ENCODE data around the gene ZNF232.
"Not testable (repeated sequence)": the region's sequence is repeated elsewhere in the genome, so short reads cannot be mapped to it uniquely, and the experiment has no call there.

The ZNF232 gene

DNA sequence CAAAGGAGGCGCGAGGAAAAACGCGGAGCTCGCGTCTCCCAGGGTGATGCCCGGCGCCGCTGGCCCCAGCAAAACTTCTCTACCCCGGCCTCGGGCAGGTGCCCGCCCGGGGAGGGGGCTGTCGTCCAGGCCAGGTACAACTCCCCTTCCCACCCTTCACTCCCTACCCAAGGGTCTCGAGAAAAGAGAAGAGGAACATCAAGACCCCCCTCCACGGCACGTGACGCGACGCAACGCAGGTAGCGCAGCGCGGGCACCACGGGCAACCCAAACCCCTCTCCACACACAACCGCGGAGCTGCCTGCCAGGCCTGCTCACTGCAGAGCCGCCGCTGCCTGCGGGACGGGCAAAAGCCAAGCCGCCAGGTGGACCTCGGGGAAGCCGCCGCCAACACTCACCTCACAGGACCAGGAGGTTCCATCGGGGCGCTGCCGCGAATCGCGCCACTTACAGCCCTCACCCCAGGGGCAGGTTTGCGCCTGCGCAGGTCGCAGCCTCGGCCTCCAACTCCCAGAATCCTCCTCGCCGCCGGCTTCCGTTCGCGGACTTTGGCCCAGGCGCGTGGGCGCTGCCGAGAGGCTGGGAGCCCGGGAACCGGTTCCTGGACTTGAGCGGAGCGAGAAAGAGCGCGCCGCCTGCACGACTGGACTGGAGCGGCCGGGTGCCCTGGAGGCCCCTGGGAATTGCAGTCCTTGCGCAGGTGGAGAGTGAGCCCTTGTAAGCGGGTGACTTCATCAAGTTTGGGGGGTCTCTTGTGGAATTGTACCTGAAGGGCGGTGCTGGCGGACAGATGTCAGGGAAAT, at the start of gene ZNF232:
Gene ZNF232 (minus strand): TSS at position 477 of the 803 bp plus-strand sequence. CDS start 56 bp downstream, at position 421.
- peak; percentile 92 for DNase-seq (ENCODE audit: low spot score)

DNA sequence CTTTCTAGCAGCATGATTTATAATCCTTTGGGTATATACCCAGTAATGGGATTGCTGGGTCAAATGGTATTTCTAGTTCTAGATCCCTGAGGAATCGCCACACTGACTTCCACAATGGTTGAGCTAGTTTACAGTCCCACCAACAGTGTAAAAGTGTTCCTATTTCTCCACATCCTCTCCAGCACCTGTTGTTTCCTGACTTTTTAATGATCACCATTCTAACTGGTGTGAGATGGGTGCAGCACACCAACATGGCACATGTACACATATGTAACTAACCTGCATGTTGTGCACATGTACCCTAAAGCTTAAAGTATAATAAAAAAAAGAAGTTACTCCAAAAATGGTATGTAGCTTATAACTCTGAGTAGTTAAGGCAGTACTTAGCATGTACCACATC, 49.0 kb upstream of the ZNF232 start:
- not testable (repeated sequence) for DNase-seq (ENCODE audit: low spot score)

- not testable (repeated sequence) for DNase-seq (ENCODE audit: low spot score)
Observed at GRCh38 chr17:5146122-5146521, 34.4 kb upstream of the ZNF232 start.

GRCh38 chr17:5142877-5143276, 31.2 kb upstream of the ZNF232 start:
- not testable (repeated sequence) for DNase-seq (ENCODE audit: low spot score)

DNA sequence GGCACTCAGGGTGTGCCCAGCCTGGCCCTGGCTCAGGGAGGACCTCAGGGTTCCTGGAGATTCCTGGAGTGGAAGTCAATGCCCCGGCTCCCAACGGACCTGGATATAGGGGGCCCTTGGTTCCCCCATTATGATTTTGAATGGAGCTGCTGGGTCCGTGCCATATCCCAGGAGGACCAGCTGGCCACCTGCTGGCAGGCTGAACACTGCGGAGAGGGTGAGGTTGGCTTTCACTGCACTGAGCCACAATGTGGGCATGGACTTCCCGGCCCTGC, 27.7 kb upstream of the ZNF232 start:
- DNase-seq (ENCODE audit: low spot score) = no peak

- DNase-seq (ENCODE audit: low spot score) = no peak
Observed at GRCh38 chr17:5138616-5139457, 27.2 kb upstream of the ZNF232 start.

DNA sequence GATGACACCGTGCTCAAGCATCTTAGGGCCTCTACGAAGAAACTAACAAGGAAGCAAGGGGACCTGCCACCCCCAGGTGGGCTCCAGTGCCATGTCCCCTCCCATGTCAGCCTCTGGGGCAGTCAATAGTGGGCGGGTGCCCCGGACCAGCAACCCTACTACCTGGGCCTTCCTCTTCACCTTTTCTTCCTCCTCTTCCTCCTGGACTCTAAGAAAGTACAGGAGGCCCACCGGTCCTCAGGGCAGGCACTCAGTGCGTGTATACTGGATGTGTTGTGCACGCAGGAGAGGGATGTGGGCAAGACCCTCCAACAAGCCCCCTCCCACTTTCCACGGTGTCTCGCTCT, 26.5 kb upstream of the ZNF232 start:
- not testable (repeated sequence) for DNase-seq (ENCODE audit: low spot score)

DNA sequence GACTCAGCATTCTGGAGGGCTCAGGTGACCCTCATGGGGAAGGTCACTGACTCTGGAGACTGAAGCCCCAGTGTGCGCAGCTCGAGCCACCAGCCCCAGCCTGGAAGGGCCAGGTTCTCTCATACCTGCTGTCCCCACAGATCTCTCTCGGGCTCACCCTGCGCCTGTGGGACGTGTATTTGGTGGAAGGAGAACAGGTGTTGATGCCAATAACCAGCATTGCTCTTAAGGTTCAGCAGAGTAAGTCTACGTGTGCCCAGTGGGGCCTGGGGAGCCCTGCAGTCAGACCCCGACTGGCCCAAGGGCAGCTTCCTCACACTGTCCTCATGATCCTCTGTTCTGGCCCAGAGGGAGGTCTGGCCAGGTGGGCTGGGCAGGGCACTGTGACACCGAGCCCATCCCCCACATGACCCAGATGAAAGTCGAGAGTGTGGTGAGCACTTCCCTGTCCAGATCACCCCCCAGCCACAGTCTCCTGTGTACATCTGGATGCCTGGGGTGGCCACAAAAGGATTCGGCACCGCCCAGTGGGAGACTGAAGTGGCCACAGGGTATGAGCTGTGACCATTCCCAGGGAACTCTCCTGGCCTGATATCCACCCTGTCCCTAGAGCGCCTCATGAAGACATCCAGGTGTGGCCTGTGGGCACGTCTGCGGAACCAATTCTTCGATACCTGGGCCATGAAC, 26.0 kb upstream of the ZNF232 start:
- not testable (repeated sequence) for DNase-seq (ENCODE audit: low spot score)

DNA sequence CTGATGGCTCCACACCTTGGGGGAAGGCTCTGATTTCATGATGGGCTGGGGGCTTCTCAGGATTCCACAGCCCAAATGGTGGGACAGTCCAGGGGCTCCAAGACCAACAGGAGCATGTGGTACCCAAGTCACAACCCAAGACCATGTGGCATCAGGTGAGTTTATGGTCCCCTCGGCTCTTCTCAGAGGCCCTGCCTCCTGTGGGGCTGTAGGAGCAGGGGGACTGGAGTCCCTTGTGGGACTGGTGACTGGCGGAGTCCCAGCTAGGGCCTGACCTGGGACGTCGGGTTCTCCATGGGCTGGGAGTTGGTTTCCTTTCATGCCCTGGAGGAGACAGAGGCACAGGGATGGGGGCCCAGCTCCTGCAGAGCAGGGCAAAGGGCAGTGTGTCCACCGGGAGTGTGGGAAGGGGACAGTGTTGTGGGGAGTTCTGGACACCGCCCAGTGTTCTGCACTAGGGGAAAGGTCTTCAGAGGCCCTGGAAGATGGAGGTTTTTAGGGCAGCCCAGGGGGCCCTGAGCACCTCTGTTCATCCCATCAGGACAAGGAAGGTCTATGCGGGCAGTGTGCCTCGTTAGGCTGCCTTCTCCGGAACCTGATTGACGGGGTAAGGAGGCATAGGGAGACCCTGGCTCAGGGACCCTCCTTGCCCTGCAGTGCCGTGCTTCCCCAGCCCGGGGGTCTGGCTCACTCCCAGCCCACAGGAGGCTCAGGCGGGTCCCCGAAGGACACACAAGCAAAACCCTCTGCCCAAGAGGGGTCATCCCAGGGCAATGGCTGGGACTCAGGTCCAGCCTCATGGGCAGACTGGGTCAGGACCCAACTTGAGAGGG, 25.1 kb upstream of the ZNF232 start:
- DNase-seq (ENCODE audit: low spot score) = not testable (repeated sequence)

DNA sequence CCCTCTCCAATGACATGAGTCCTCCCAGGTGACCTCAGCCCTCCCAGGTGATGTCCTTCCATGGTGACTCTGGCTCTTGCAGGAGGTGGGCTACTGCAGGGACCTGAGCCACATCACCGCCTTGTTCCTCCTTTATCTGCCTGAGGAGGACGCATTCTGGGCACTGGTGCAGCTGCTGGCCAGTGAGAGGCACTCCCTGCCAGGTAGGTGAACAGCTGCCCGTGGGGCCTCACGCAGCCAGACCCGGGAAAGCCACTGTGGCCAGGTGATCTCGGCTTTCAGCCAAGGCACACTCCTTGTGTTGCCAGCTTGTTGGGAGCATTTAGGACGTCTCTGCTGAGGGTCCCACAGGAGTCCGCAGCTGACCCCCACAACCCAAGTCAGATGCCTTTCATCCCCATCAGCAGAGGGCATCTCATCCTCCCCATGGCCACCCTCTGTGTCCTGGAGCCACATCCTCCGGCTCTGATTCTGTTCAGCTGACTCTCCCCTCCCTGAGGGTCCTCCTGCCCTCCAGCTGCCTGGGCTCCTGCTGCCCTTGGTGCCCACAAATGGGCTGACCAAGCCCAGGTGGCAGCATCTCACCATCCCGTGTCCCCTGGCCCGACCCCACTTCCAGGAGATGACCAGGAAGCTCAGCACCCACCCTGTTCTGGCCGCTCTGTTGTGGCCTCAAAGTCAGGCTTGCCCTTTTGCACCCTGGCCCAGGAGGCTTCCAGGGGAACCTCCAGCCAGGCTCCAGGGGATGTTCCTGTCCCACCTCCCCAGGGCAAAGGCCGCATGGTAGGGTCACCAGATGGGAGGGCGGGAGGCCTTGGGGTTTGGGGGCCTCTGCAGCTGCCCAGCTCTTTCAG, 24.3 kb upstream of the ZNF232 start:
- DNase-seq (ENCODE audit: low spot score) = no peak

DNA sequence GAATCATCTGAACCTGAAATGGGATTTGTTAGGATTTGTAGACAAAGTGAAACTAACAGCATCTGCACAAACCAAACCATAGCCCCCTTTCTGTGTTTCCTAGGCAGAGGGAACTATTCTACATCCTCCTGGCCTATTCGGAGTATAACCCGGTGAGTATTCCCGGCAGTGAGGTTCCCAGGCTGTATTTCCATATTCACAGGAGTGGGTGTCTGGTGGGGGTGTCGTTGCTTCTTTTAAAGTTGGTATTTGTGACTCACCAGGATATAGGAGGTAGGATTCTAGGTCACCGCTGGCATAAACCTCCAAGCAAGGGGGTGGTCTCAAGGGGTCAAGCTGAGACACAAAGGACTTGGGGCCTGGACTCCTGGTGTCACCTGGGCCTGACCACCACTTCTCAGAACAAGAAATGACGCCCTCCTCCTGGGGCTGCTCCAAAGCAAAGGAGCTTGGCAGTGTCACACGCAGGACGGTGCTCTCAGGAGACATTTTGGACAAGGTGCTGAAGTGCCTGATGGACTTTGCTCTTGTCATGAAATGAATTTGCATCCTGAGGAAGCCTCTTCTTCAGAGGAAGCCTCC, 23.5 kb upstream of the ZNF232 start:
- DNase-seq (ENCODE audit: low spot score) = not testable (repeated sequence)

- not testable (repeated sequence) for DNase-seq (ENCODE audit: low spot score)
Observed at GRCh38 chr17:5134571-5134970, 22.9 kb upstream of the ZNF232 start.

GRCh38 chr17:5133961-5134360, 22.3 kb upstream of the ZNF232 start:
- not testable (repeated sequence) for DNase-seq (ENCODE audit: low spot score)

- no peak for DNase-seq (ENCODE audit: low spot score)
Observed at GRCh38 chr17:5133311-5133710, 21.6 kb upstream of the ZNF232 start.

DNA sequence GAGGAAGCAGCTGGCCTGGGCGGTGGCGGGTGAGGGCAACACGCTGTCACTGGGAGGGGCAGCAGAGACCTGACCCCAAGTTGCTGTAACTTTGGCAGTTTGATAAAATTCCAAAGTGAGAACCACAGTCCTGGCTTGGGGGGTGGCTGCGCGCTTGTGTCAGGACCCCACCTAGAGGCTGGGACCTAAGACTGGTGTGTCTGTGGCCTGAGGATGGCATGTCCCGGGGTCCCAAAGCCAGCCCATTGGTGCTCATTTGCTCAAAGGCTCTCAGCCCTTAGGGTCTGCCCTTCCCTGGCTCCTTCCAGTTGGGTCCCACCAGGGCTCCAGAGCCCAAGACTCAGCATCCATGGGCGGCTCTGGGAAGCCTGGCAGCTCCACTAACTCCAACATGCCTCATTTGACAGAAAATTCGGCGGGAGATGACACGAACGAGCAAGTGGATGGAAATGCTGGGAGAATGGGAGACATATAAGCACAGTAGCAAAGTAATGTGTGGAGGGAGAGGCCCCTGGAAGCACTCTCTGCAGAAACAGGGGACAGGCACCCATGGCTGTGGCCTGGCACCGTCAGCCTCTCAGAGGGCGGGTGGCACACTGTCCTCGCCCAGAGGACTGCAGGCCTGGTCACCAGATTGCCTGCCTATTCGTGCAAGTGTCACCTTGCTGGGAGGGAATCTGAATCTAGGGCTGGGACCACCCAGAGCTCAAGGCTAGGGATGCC, 21.0 kb upstream of the ZNF232 start:
- DNase-seq (ENCODE audit: low spot score) = peak; percentile 41

DNA sequence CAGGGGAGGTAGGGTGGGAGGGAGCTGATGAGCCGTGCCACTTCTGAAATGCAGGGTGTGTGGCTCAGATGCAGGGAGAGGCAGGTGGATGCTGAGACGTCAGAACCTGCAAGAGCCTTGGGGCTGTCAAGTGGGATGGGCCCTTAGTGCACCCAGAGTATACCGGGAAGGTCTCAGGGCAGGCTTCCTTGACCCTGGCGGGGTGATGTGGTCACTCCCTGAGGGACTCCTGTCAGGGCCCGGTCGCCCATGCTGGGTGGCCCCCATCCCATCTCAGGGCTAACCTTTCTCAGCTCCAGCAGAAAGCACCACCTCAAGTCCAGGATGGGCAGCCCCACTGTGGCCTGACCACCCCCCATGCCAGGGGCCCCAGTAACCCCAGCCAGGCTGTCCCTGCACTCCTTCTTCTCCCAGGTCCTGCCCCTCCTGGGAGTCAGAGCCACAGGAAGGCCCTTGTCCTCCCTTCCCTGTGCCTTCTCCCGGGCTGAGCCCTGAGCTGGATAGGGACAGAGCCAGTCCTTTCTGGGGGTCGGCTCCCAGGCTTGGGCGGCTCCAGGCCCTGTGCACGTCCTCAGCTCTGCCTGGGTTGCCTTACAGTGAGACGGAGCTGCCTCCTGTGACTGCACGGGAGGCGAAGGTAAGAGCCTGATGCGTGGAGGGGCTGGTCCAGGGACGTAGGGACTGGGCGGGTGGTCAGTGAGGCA, 20.3 kb upstream of the ZNF232 start:
- DNase-seq (ENCODE audit: low spot score) = not testable (repeated sequence)

DNA sequence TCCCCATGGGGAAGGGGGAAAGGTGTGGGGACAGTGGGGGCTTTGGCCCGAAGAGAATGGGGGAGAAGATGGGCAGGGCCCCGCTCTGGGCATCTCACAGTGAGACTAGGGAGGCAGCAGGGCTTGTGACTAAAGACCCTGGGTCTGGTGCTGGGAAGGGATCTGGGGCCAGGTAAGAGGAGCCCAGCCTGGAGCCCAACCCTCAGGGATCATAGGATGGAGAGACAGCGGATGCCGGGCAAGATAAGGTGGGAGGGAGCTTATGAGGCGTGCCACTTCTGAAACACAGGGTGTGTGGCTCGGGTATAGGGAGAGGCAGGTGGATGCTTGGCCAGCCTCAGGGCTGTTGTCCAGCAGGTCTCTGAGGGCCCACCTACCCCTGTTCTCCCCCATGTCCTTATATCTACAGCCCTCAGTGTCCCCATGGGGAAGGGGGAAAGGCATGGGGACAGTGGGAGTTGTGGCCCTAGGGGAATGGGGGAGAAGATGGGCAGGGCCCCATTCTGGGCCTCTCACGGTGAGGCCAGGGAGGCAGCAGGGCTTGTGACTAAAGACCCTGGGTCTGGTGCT, 19.6 kb upstream of the ZNF232 start:
- DNase-seq (ENCODE audit: low spot score) = no peak

DNA sequence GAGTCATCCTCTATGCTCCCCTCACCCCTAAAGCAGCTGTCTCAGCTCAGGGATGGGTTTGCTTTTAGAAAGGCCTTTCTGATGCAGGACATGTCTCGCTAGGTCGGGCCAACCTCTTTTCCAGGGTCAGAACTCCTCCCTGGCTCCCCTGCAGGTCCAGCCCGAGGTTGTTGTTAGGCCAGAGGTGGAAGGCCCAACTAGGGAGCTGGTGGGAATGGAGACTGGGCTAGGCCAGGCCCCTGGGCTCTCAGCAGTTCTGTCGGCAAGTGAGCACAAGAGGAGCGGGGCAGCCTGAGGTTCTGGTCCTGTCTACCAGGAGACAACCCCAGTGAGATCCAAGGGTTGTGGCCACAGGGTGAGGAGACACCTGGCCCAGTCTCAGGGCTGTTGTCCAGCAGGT, 19.0 kb upstream of the ZNF232 start:
- not testable (repeated sequence) for DNase-seq (ENCODE audit: low spot score)

DNA sequence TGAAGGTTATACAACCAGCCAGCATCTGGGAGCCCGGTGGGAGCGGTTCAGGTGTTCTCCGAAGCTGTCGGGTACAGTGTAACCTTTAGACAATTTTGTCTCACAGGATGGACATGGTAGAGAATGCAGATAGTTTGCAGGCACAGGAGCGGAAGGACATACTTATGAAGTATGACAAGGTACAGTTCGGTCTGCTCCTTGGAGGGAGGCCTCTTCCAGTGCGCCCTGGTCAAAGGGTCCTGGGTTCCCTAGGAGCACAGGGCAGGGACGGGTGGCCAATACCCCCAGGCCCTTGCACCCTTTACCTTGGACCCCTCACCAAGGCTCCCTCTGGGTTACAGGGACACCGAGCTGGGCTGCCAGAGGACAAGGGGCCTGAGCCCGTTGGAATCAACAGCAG, 18.6 kb upstream of the ZNF232 start:
- not testable (repeated sequence) for DNase-seq (ENCODE audit: low spot score)
